GM12875 (cell line): ENCODE results near the gene AASS.

Experiments used
- H3K4me3 ChIP-seq: one replicate; pipeline ENCODE4 v1.5.1; 2011; ENCODE audit warnings: low read depth, low read length, control low read depth
- TF ChIP-seq, protein P1 (sequence below): IDR thresholded peaks from 2 replicates; pipeline ENCODE4 v1.5.1; 2011; ENCODE audit warnings: low read depth, mild to moderate bottlenecking, control low read depth, inconsistent platforms, low read length, moderate library complexity, borderline replicate concordance; ENCODE audit not compliant: insufficient read depth

Gene AASS

DNA sequence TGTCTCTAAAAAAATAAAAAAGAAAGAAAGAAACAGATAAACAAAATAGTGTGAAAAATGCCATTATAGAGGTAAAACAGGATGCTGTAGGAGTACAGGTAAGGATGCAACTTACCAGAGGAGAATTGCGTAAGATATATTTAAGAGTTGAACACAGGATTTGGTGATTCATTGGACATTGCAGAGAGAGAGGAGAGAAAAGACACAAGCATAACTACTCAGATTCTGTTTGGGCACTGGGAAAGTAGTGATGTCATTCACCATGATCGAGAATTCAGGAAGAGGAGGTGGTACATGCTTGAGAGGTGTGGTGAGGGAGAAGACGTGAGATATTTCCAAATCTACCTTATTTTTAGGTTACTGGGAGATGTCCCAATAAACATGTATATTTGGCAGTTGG is 97.6 kb downstream of the AASS start:
- TF ChIP-seq, protein P1, sequence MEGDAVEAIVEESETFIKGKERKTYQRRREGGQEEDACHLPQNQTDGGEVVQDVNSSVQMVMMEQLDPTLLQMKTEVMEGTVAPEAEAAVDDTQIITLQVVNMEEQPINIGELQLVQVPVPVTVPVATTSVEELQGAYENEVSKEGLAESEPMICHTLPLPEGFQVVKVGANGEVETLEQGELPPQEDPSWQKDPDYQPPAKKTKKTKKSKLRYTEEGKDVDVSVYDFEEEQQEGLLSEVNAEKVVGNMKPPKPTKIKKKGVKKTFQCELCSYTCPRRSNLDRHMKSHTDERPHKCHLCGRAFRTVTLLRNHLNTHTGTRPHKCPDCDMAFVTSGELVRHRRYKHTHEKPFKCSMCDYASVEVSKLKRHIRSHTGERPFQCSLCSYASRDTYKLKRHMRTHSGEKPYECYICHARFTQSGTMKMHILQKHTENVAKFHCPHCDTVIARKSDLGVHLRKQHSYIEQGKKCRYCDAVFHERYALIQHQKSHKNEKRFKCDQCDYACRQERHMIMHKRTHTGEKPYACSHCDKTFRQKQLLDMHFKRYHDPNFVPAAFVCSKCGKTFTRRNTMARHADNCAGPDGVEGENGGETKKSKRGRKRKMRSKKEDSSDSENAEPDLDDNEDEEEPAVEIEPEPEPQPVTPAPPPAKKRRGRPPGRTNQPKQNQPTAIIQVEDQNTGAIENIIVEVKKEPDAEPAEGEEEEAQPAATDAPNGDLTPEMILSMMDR, result no peak
- H3K4me3 ChIP-seq, result no peak overlapping the region

GRCh38 chr7:122040147-122040546 is 103.9 kb downstream of the AASS start:
- TF ChIP-seq, protein P1, result no peak
- no peak overlapping the region for H3K4me3 ChIP-seq

DNA sequence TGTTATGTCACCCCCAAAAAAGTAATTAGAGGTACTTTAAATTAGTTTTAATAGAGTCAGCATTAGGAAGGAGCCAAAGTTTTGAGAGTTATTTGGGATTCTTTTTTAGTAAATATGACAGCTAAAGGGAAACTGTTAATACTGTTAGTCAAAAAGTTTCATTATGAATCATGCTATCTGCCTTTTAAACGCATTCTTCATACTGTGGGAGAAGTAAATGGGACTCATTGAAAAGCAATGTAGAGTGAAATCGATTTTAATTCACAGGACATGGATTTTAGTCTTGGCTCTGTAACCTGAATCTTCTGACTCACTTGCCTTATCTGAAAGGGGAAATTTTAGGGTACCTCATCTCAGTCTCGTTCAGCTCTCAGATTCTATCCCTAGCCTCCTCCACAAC is 105.1 kb downstream of the AASS start:
- H3K4me3 ChIP-seq, result no peak overlapping the region
- TF ChIP-seq, protein P1, result no peak

DNA sequence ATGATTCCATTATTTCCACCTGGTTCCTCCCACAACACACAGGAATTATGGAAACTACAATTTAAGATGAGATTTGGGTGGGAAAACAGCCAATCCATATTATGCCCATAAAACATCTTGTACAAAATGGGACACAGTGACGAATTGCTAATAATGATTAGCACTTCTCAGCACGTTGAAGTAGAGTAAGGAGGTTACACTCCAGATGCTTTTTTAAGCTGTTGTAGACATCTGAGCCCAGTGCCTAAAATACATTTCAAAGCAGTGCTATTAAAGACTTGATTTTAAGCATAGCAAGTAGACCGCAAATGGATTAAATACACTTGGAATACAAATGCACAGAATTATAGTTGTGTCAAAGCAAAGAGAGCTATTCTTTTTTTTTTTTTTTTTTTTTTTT is 105.9 kb downstream of the AASS start:
- TF ChIP-seq, protein P1, result no peak
- no peak overlapping the region for H3K4me3 ChIP-seq

DNA sequence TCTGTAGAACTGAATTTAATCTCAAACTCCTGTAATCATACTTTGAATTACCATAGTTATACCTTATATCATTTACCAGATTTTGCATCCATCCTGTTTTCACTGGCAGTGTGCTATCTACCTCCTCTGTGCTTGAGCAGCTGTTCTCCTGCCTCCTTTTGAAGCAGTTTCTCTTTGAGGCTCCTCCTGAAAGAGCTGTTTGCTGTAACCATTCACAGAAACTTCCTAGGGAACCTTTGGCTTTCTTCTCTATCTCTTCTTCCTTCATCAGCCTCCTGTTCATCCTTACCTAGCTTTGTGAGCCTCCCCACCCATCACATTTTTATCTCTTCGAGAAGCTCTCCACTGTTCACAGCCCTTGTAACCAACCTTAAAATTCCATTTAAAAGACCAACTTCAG is 108.2 kb downstream of the AASS start:
- no peak overlapping the region for H3K4me3 ChIP-seq

DNA sequence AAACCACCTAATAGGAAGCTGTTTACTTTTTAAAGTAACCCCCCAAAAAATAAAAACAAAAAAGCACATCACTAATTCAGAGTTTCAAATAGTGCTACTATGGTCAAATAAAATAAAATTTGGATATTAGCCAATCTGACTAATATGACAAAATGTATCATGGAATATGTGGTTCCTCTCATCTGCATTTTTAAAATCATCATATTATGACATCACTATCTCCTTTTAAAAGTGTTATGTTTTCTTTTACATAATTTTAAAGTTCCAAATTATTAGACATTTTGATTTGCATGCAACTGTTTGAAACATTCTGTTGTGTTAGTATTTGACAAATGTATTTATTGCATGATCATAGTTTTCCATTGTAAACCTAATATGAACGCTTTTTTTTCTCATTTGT is 110.4 kb downstream of the AASS start:
- H3K4me3 ChIP-seq, result no peak overlapping the region
- TF ChIP-seq, protein P1, result no peak

More for the DNA sequence above, 108.2 kb downstream of the AASS start:
- TF ChIP-seq, protein P1, result no peak

GRCh38 chr7:122027058-122027457 is 117.0 kb downstream of the AASS start:
- TF ChIP-seq, protein P1, result no peak
- H3K4me3 ChIP-seq, result no peak overlapping the region
